ENCODE measurements around the gene ITGA1. TPM values are rescaled to one million over a fixed set of nuclear protein-coding genes. Genes with fewer than 3 reads are reported as not detected.

ITGA1 gene
- total and polyA plus RNA-seq, 2 of the 13 experiments (the other 11 are each of a cell fraction or from before 2014, with no cell fraction given) = 23.1 to 28.6 TPM

- H3K27me3 ChIP-seq (ENCODE audit: control insufficient read depth in 1 of 2, insufficient read depth in 2 of 2, low read length in 2 of 2) = no peaks in the 10 kb centered on the region
- no peak overlapping the region for H3K27ac ChIP-seq (ENCODE audit: extremely low read length, insufficient read depth, low read length)
- no peak overlapping the region for H3K9ac ChIP-seq (ENCODE audit: insufficient read depth, low read depth, low read length)
- H3K79me2 ChIP-seq (ENCODE audit: insufficient read depth, low read length) = no peaks in the 10 kb centered on the region
- no peak overlapping the region for H2AFZ ChIP-seq (ENCODE audit: low read length)
- intact Hi-C loops (cut with micrococcal nuclease; ENCODE audit: unreplicated experiment) (loop anchor here (1.0 kb wide), 4 partner anchors 9 to 148 kb away; partner anchors contain the start of gene ITGA2), in situ Hi-C loops (cut with HindIII; ENCODE audit: extremely low pct_ligation_motif_present, low pct_unique_long_range_greater_than_20kb) (loop anchor here (5.0 kb wide), 2 partner anchors 39 to 149 kb away; partner anchors contain the start of gene ITGA2)
- no peak overlapping the region for H3K4me3 ChIP-seq (replicated peaks in 1 of 3; ENCODE audit: insufficient read depth in 1 of 3, low read depth in 2 of 3, low read length in 3 of 3)
- no TSS peak for BruUV-seq (replicated peaks)
- ATAC-seq (no peak), FAIRE-seq (no peak), DNase-seq (ENCODE audit: low spot score) (no peak)
- H3K4me2 ChIP-seq (ENCODE audit: low read depth, low read length) = no peak overlapping the region
- peaks cover 9% of the 10 kb centered on the region for H3K4me1 ChIP-seq (ENCODE audit: insufficient read depth, low read length)
- no peaks in the 10 kb centered on the region for H3K9me3 ChIP-seq (ENCODE audit: low read length)
- TF ChIP-seq PAX8 (CRISPR knock-in tag; IDR thresholded peaks at IDR 0.05; ENCODE audit: borderline replicate concordance) (no peak), POLR2AphosphoS2 (IDR thresholded peaks at IDR 0.05; ENCODE audit: low read depth, low read length) (no peak), MYC (CRISPR knock-in tag; IDR thresholded peaks at IDR 0.05; ENCODE audit: borderline replicate concordance) (no peak), GTF2F1 (IDR thresholded peaks at IDR 0.05; ENCODE audit: low read length) (no peak), POGK (CRISPR knock-in tag; conservative IDR thresholded peaks at IDR 0.05) (no peak), SMARCE1 (IDR thresholded peaks at IDR 0.05; ENCODE audit: borderline replicate concordance) (no peak), TCF7 (IDR thresholded peaks at IDR 0.05; ENCODE audit: low read depth) (no peak), ZNF605 (CRISPR knock-in tag; IDR thresholded peaks at IDR 0.05) (no peak), ELF1 (CRISPR knock-in tag; IDR thresholded peaks at IDR 0.05) (no peak), CEBPG (CRISPR knock-in tag; IDR thresholded peaks at IDR 0.05) (no peak), ZHX2 (IDR thresholded peaks at IDR 0.05; ENCODE audit: low read depth) (no peak), ZHX2 (CRISPR knock-in tag; IDR thresholded peaks at IDR 0.05; ENCODE audit: borderline replicate concordance) (no peak), GATA4 (IDR thresholded peaks at IDR 0.05; ENCODE audit: borderline replicate concordance, low read depth) (no peak), NCOA2 (CRISPR knock-in tag; IDR thresholded peaks at IDR 0.05) (no peak), ZNF235 (CRISPR knock-in tag; IDR thresholded peaks at IDR 0.05; ENCODE audit: borderline replicate concordance) (no peak)
- no peaks in the 10 kb centered on the region; a peak in 2 of 5 replicates for H3K36me3 ChIP-seq (replicated peaks in 1 of 2; ENCODE audit: control insufficient read depth in 1 of 2, insufficient read depth in 2 of 2, low read length in 2 of 2)
- ChIA-PET CTCF (ENCODE audit: low intra/inter-chr PET ratio, low total read pairs) (interaction anchor here (2.3 to 2.7 kb wide), 2 partner anchors 88 to 148 kb away, joined by 15 to 19 read pairs; no protein-coding TSS in a partner anchor), POLR2A (interaction anchor here (1.0 to 1.8 kb wide), 3 partner anchors 9 to 61 kb away, joined by 3 to 9 read pairs (median 4); partner anchors contain the start of gene ITGA2)
- no peaks in the 10 kb centered on the region for H4K20me1 ChIP-seq (ENCODE audit: insufficient read depth, low read length)
Observed at GRCh38 chr5:52947851-52948250, 160.1 kb downstream of the ITGA1 start.

Data from HepG2 (cell line).